Suppressor macrophage treated with lipopolysaccharide for 4 hours (primary cell): Measurements from ENCODE around the gene GDF2.

ENCODE experiments used
- DNase-seq: peaks from one replicate; pipeline ENCODE4 v3.0.0-alpha.2; 2020

GDF2 gene

GRCh38 chr10:47322300-47323061 is at the start of gene GDF2:
Gene GDF2 (plus strand): TSS chr10:47322454. CDS start chr10:47322669, 215 bp downstream.
- no peak for DNase-seq

DNA sequence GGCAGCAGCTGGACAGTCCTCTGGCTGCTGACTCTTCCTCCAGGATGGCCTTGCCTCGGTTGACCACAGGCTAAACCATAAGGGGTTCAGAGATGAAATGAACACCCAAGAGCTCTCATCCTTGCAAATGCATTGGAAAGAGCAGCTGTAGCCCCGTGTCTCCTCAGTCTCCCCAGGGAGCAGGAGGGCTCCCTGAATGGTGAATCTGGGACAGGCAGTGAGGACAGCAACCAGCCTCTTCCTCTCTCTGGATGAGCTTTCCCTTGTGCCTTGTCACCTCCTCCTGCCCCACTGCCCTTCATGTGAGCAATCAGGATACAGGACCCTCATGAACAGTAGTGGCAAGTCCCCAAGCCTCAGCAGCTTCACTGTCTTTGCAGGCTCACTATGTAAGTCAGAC is 46.2 kb upstream of the GDF2 start:
- no peak for DNase-seq

GRCh38 chr10:47276576-47277351 is 45.5 kb upstream of the GDF2 start:
- DNase-seq = no peak

- DNase-seq = no peak
These were observed 44.7 kb upstream of the GDF2 start for GRCh38 chr10:47277352-47278151.

DNA sequence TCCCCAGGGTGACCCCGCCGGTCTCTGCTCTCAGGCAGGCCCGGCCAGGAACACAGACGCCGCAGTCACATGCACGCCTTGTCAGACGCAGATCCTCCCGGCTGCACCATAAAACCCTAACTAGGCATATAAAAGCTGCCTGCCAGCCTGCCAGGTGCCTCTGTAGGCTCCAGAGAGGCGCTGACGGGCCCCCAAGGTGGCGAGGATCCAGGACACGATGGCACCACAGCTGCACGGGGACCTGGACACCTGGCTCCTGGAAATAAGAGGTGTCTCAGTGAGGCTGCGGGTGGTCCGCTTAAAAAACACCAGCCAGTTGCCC is 44.1 kb upstream of the GDF2 start:
- DNase-seq = no peak

- DNase-seq = no peak
These were observed 43.5 kb upstream of the GDF2 start for GRCh38 chr10:47278720-47279119.

DNA sequence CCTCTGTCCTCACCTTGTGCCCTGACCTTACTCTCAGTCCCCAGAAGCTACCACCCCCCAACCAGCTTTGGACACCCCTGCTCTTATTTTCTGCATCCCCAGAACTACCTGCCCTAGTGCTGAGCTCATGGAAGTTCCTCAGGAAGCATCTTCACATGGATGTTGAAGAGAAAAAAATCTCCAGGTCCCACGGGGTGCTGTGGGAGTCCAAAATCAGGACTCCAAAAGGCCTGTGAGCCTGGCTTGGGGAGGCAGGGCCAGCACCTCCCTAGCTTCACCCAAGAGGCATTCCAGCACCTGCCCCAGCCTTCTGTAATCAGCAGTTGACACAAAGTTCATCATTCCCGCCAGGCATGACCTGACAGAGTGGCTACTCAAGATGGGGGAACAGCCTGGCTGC is 43.0 kb upstream of the GDF2 start:
- no peak for DNase-seq

GRCh38 chr10:47282005-47282656 is 40.1 kb upstream of the GDF2 start:
- no peak for DNase-seq

GRCh38 chr10:47282657-47283018 is 39.6 kb upstream of the GDF2 start:
- no peak for DNase-seq

DNA sequence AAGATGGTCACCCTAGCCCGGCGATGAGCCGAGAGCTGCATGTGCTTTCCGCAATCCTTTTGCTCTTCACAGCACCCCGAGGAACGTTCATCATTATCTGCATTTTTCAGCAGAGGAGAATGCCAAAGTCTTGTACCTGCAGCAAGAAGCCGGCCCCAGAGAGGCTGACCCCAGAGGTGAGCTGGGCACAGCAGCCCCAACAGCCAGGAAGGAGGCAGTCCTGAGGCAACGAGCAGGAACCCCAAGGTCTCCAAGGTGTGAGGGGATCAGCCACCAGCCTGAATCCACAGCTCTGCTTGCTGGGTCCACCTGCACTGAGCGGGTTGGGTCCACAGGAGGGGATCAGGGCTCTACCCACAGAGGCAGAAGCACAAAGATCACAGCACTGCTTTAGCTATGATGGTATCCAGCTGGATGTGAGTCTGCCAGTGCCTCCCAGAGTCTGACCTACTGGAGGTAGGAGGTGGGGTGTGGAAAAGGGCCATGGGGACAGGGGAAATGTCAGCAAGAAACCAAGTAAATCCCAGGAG is 39.1 kb upstream of the GDF2 start:
- DNase-seq = no peak

- DNase-seq = no peak
These were observed 38.4 kb upstream of the GDF2 start for GRCh38 chr10:47283848-47284247.

- no peak for DNase-seq
These were observed 36.7 kb upstream of the GDF2 start for GRCh38 chr10:47285381-47286115.

- no peak for DNase-seq
These were observed 36.1 kb upstream of the GDF2 start for GRCh38 chr10:47286116-47286505.

- no peak for DNase-seq
These were observed 35.5 kb upstream of the GDF2 start for GRCh38 chr10:47286591-47287315.

GRCh38 chr10:47287365-47287802 is 34.9 kb upstream of the GDF2 start:
- DNase-seq = no peak

DNA sequence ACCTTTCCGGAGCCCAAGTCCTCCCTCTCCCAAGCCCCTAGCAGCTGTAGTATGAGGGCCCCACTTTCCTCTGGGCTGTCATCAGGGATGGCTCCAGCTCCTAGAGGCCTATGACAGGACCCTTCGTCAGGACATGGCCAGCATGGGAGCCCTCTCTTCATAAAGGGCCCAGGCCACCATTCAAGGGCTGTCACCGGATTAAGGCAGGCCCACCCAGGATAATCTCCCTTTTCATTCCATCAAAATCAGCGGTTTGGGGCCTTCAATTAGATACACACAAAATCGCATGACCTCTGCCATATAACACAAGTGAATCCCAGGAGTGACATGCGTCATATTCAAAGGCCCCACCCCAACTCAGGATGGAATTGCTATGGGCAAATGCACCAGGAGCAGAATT is 34.4 kb upstream of the GDF2 start:
- DNase-seq = no peak

DNA sequence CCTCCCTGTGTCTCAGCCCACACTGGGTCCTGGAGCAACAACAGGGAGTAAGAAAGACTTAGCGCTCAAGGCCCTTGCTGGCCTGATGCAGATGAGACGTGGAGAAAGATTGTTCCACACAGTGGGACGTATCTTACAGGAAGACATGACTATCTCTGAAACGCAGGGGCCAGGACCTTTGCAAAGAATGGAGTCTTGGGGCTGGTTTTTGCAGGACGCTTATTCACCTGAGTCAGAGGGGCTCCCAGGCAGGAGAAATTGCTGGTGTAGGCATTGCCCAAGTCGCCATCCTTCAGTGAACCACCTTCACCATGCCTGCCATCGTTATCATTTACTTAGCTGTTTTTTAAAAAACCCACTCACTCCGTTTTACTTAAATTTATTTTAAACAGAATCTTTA is 34.0 kb upstream of the GDF2 start:
- no peak for DNase-seq

DNA sequence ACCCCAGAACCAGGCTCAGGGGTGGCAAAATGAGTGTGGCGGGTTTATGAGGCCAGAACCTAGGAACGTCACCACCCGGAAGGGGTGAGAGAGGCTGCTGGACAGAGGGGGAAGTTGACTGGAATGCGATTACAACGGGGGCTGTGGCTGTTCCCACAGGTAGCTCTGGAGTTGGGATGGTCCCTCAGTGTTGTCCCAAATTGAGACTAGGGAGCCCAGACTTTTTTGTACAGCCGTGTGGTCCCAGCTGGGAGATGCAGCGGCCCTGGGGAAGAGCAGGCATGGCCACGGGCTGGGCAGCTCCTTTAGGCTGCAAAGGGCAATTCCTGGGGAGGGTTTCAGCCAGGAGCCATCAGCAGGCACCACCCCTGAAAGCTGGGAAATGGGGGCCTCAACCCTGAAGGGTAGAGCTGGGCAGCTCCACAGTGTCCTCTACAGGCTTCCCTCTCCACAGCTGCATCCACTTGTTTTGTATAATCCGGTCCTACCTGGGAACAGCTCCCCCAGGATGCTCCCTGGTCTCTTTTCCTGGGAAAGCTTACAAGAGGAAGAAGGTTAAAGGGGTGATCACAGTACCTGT is 33.2 kb upstream of the GDF2 start:
- no peak for DNase-seq

DNA sequence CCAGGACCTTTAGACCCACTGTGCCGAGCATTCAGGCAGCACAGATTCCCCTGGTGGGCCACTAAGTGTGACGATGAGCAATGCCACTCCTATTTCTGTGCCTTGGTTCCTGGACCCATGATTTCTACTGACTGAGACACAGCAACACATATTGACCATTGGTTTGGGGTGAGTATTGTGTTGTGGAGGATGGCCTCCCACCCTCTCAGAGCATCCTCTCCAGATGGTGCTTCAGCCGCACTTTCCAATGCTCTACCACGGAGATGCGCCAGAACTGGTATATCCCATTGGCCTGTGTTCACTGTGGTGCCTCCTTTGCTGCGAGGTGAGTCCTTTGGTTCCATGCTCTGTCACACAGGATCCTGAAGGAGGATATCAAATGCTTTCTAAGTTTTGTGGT is 32.3 kb upstream of the GDF2 start:
- DNase-seq = no peak

DNA sequence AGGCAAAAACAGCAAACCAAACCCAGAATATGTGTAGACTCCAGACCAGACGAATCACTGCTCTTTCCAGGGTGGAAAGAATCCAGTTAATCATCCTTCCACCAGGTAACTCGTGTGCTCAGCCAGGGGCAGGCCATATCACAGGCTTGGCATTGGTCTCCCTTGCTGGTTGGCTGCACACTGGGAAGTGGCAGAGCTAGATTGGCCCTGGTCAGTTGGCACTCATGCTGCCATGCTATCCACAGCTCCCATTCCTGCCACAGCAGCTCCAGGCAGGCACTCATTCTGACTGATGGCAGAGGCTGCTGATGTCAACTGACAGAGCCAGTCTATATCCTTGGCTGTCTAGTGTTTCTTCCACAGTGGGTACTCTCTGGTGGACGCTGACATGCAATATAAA is 31.9 kb upstream of the GDF2 start:
- DNase-seq = no peak

DNA sequence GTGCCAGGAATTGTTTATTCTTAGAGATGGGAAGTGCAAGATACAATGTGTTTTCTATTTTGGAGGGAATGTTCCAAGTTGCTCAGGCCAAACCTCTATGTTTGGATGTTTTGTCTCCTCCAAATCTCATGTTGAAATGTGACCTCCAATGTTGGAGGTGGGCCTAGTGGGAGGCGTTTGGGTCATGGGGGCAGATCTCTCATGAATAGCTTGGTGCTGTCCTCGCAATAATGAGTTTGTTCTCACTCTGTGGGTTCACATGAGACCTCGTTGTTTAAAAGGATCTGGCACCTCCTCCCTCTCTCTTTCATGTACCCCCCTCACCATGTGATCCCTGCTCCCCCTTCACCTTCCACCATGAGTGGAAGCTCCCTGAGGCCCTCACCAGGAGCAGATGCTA is 30.6 kb upstream of the GDF2 start:
- DNase-seq = no peak
